ENCODE data around the gene DDX1.

GRCh38 chr2:15670981-15671380 lies 79.3 kb downstream of the DDX1 start:
- TF ChIP-seq BHLHE40 (IDR thresholded peaks at IDR 0.05; ENCODE audit: borderline replicate concordance) (no peak), ARNT (IDR thresholded peaks at IDR 0.05) (no peak), FOXM1 (IDR thresholded peaks at IDR 0.05; ENCODE audit: borderline replicate concordance) (no peak)

All from HEK293T (cell line).